Transverse colon (tissue), 4 donors: Measurements from ENCODE around the gene CD300LD.

Experiments used
- CTCF ChIP-seq, 5 experiments: fragments of 200-600 bp in 3 of 5; fragments of 450-650 bp in 2 of 5; sonication (generic) in 3 of 5; IDR thresholded peaks; 1 replicate in 2 of 5; 2 replicates in 3 of 5; pipeline ENCODE4 v1.5.1; 2016 to 2017; ENCODE audit warnings: antibody characterized with exemption in 5 of 5, inconsistent platforms in 3 of 5, mild to moderate bottlenecking in 2 of 5, moderate library complexity in 1 of 5
- EP300 ChIP-seq: sonication (generic); formaldehyde crosslinking; IDR thresholded peaks from one replicate; pipeline ENCODE4 v1.6.1; 2017; ENCODE audit warnings: antibody characterized with exemption, low read depth
- POLR2A ChIP-seq: fragments of 450-650 bp; IDR thresholded peaks from one replicate; pipeline ENCODE4 v1.6.1; 2016; ENCODE audit warnings: antibody characterized with exemption, mild to moderate bottlenecking, moderate library complexity
- POLR2AphosphoS5 ChIP-seq, 3 donors: sonication (generic); formaldehyde crosslinking; IDR thresholded peaks; one replicate each; pipeline ENCODE4 v1.6.1; 2016; ENCODE audit warnings: antibody characterized with exemption in 3 of 3

DNA sequence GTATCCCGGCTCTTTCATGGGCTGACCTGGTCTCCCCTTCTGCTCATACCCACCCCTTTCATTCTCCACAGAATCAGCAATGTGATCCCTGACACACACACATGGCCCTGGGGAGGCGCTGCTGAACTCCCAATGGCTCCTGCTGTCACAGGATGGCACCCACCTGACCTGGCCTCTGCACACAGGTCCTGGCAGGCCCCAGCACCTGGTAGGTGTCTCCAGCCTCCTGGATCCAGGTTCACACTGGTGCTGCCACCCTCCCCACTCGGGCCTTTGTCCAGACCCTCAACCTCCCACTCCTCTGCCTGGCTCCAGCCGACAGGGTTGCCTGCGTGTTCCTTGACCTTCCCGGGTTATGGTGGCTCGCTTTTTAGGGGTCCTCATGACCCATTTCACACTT is 44.8 kb downstream of the CD300LD start:
- TF ChIP-seq POLR2A (no peak), CTCF (IDR thresholded peaks at IDR 0.05) (no peak), EP300 (no peak), POLR2AphosphoS5 (IDR thresholded peaks at IDR 0.05) (no peak)
